K562 (cell line): ENCODE results near the gene CTBS. TPM values are rescaled to one million over a fixed set of nuclear protein-coding genes. Genes with fewer than 3 reads are reported as not detected.

Experiments
- ARHGAP35 ChIP-seq: fragments of 450-650 bp; IDR thresholded peaks from 2 replicates; pipeline ENCODE4 v1.6.1; 2018; ENCODE audit not compliant: partially characterized antibody
- HDAC2 ChIP-seq: fragments of 450-650 bp; IDR thresholded peaks from 2 replicates; pipeline ENCODE4 v1.6.1; 2016; ENCODE audit warnings: mild to moderate bottlenecking
- NFXL1 ChIP-seq: fragments of 450-650 bp; formaldehyde crosslinking; IDR thresholded peaks from 2 replicates; pipeline ENCODE4 v1.4.0; 2021; ENCODE audit warnings: mild to moderate bottlenecking
- POLR2AphosphoS2 ChIP-seq: IDR thresholded peaks from 2 replicates; pipeline ENCODE4 v1.6.1; 2012; ENCODE audit warnings: low read length, improper control_type of control experiment
- RREB1 ChIP-seq: fragments of 250-450 bp; sonication (Bioruptor Pico); IDR thresholded peaks from 2 replicates; pipeline ENCODE4 v1.4.0; 2020
- ZBTB17 ChIP-seq: fragments of 450-650 bp; formaldehyde crosslinking; IDR thresholded peaks from 2 replicates; pipeline ENCODE4 v1.4.0; 2020; ENCODE audit warnings: mild to moderate bottlenecking
- ZNF282 ChIP-seq: sonication (generic); formaldehyde crosslinking; IDR thresholded peaks from 2 replicates; pipeline ENCODE4 v1.8.1; 2023; ENCODE audit warnings: missing genetic modification reagents
- polyA plus RNA-seq, 8 experiments: library from polyadenylated mRNA; depleted of rRNA in 4 of 8; stranded (reverse) in 5 of 8; unstranded in 3 of 8; fragments of >200 nt; fragmentation: Nextera tagmentation in 2 of 8; fragmentation: Illumina TruSeq in 1 of 8; extraction: Ambion mirVana in 2 of 8; extraction: Trizol in 1 of 8; gene quantifications; 2 replicates each; pipeline versions ENCODE4 v1.2.1 to v1.2.3, GENCODE V29; 2011 to 2014; ENCODE audit warnings: inconsistent platforms in 1 of 8, missing spikeins in 1 of 8
- total RNA-seq, 7 experiments: library from RNA; depleted of rRNA in 6 of 7; stranded (reverse); fragments of >200 nt in 6 of 7; fragmentation: Illumina TruSeq in 2 of 7; extraction: Trizol in 2 of 7; gene quantifications; 2 replicates each; pipeline versions ENCODE4 v1.2.1 to v1.2.3, GENCODE V29; 2011 to 2021; ENCODE audit warnings: low replicate concordance in 1 of 7
- TF ChIP-seq, protein P1 (sequence below), 2 experiments: fragments of 450-650 bp in 1 of 2; sonication (generic) in 1 of 2; formaldehyde crosslinking in 1 of 2; IDR thresholded peaks; 2 replicates each; pipeline versions ENCODE4 v1.7.1 to v1.9.0; 2016 to 2022; ENCODE audit warnings: inconsistent platforms in 1 of 2, mild to moderate bottlenecking in 1 of 2, missing genetic modification reagents in 1 of 2
- TF ChIP-seq, protein P2 (sequence below), 2 experiments: fragments of 450-650 bp; conservative IDR thresholded peaks; 2 replicates each; pipeline ENCODE4 v1.6.1; 2017; ENCODE audit warnings: mild to moderate bottlenecking in 2 of 2, moderate library complexity in 2 of 2

CTBS gene
- total and polyA plus RNA-seq, 9 of the 15 experiments (the other 6 are each of a cell fraction or from before 2014, with no cell fraction given), result 3.0 to 19.8 (median 9.9) TPM

DNA sequence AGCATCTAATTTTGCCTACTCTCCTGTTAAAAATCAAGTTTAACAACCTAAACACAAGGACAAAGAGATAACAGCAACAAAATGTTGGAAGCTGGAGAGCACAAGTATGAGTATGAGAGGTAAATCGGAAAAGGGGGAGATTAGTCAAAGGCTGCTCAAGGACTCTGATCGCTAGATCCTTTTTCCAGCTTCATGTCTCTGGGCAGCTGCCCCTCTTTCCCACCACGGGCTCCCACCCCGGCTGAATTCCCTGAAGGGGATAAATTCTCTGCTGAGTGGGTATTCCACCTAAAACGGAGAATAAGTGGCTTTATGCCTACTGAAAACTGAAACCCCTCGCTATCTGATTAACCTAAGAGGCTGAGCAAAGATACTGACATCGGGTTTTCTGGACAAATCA is 696 bp upstream of the CTBS start (continued):
- TF ChIP-seq RREB1 (CRISPR knock-in tag) (no peak), ZNF282 (CRISPR knock-in tag) (no peak), POLR2AphosphoS2 (no peak), NFXL1 (CRISPR knock-in tag) (no peak), HDAC2 (0 out of 2 replicates have a peak, but pooled peaks have one; percentile 8), ZBTB17 (CRISPR knock-in tag) (0 out of 2 replicates have a peak, but pooled peaks have one; percentile 24), ARHGAP35 (no peak)
- TF ChIP-seq, protein P1, sequence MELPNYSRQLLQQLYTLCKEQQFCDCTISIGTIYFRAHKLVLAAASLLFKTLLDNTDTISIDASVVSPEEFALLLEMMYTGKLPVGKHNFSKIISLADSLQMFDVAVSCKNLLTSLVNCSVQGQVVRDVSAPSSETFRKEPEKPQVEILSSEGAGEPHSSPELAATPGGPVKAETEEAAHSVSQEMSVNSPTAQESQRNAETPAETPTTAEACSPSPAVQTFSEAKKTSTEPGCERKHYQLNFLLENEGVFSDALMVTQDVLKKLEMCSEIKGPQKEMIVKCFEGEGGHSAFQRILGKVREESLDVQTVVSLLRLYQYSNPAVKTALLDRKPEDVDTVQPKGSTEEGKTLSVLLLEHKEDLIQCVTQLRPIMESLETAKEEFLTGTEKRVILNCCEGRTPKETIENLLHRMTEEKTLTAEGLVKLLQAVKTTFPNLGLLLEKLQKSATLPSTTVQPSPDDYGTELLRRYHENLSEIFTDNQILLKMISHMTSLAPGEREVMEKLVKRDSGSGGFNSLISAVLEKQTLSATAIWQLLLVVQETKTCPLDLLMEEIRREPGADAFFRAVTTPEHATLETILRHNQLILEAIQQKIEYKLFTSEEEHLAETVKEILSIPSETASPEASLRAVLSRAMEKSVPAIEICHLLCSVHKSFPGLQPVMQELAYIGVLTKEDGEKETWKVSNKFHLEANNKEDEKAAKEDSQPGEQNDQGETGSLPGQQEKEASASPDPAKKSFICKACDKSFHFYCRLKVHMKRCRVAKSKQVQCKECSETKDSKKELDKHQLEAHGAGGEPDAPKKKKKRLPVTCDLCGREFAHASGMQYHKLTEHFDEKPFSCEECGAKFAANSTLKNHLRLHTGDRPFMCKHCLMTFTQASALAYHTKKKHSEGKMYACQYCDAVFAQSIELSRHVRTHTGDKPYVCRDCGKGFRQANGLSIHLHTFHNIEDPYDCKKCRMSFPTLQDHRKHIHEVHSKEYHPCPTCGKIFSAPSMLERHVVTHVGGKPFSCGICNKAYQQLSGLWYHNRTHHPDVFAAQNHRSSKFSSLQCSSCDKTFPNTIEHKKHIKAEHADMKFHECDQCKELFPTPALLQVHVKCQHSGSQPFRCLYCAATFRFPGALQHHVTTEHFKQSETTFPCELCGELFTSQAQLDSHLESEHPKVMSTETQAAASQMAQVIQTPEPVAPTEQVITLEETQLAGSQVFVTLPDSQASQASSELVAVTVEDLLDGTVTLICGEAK (IDR thresholded peaks at IDR 0.05), result peak; percentile 26
- TF ChIP-seq, protein P1 (CRISPR knock-in tag; IDR thresholded peaks at IDR 0.05), result no peak
- TF ChIP-seq, protein P2, sequence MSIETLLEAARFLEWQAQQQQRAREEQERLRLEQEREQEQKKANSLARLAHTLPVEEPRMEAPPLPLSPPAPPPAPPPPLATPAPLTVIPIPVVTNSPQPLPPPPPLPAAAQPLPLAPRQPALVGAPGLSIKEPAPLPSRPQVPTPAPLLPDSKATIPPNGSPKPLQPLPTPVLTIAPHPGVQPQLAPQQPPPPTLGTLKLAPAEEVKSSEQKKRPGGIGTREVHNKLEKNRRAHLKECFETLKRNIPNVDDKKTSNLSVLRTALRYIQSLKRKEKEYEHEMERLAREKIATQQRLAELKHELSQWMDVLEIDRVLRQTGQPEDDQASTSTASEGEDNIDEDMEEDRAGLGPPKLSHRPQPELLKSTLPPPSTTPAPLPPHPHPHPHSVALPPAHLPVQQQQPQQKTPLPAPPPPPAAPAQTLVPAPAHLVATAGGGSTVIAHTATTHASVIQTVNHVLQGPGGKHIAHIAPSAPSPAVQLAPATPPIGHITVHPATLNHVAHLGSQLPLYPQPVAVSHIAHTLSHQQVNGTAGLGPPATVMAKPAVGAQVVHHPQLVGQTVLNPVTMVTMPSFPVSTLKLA (conservative IDR thresholded peaks at IDR 0.05), result 0 out of 4 replicates have a peak, but pooled peaks of 1 of the 2 experiments have one; percentile 7
